T47D (cell line): ENCODE measurements around the gene BABAM2.
A peak's percentile ranks its signal among the peaks of the same experiment; 100 is the strongest.

Experiments used
- DNase-seq, 2 experiments: peaks; one replicate each; pipeline versions ENCODE4 v3.0.0 to v3.0.0-alpha.2; 2011 to 2012; ENCODE audit warnings: low read depth in 1 of 2, low spot score in 1 of 2
- JUND ChIP-seq: IDR thresholded peaks from 2 replicates; pipeline ENCODE4 v1.6.1; 2012; ENCODE audit warnings: low read depth
- in situ Hi-C: cut with HindIII; loops from 2 replicates; pipeline ENCODE4 v1.10.0; 2016; ENCODE audit warnings: low sequenced_read_pairs, low pct_unique_long_range_greater_than_20kb

Gene BABAM2

GRCh38 chr2:28178946-28179345 is 288.4 kb downstream of the BABAM2 start:
- no peak for TF ChIP-seq JUND
- no peak for DNase-seq
- in situ Hi-C loops = no loop called here

- in situ Hi-C loops = no loop called here
- TF ChIP-seq JUND = no peak
- no peak for DNase-seq
Observed at GRCh38 chr2:28181801-28182200, 291.3 kb downstream of the BABAM2 start.

GRCh38 chr2:28182348-28182747 is 291.8 kb downstream of the BABAM2 start:
- DNase-seq = no peak
- in situ Hi-C loops = no loop called here
- TF ChIP-seq JUND = no peak

GRCh38 chr2:28185153-28185552 is 294.6 kb downstream of the BABAM2 start:
- in situ Hi-C loops = no loop called here
- TF ChIP-seq JUND = no peak
- no peak for DNase-seq

GRCh38 chr2:28185891-28186290 is 295.4 kb downstream of the BABAM2 start:
- no peak for TF ChIP-seq JUND
- no peak for DNase-seq
- in situ Hi-C loops = no loop called here

- no peak for TF ChIP-seq JUND
- in situ Hi-C loops = no loop called here
- no peak for DNase-seq
Observed at GRCh38 chr2:28187186-28187585, 296.7 kb downstream of the BABAM2 start.

- DNase-seq = peak in 1 of 2 experiments; percentile 46
- TF ChIP-seq JUND = no peak
- in situ Hi-C loops = no loop called here
Observed at GRCh38 chr2:28188436-28188835, 297.9 kb downstream of the BABAM2 start.

- in situ Hi-C loops = no loop called here
- TF ChIP-seq JUND = no peak
- no peak for DNase-seq
Observed at GRCh38 chr2:28193630-28194403, 303.3 kb downstream of the BABAM2 start.

GRCh38 chr2:28199995-28200679 is 309.6 kb downstream of the BABAM2 start:
- TF ChIP-seq JUND = no peak
- in situ Hi-C loops = no loop called here

GRCh38 chr2:28201671-28202180 is 311.2 kb downstream of the BABAM2 start:
- TF ChIP-seq JUND = no peak
- DNase-seq = no peak
- in situ Hi-C loops = no loop called here

More at GRCh38 chr2:28199995-28200679, 309.6 kb downstream of the BABAM2 start:
- no peak for DNase-seq

GRCh38 chr2:28202719-28203118 is 312.2 kb downstream of the BABAM2 start:
- no peak for TF ChIP-seq JUND
- in situ Hi-C loops = no loop called here
- no peak for DNase-seq

GRCh38 chr2:28206762-28207161 is 316.2 kb downstream of the BABAM2 start:
- in situ Hi-C loops = no loop called here
- no peak for DNase-seq
- TF ChIP-seq JUND = no peak

GRCh38 chr2:28209261-28209691 is 318.7 kb downstream of the BABAM2 start:
- in situ Hi-C loops = no loop called here
- TF ChIP-seq JUND = no peak
- DNase-seq = no peak
